ENCODE results near the gene MYH6.
"Not testable (repeated sequence)": the region's sequence is repeated elsewhere in the genome, so short reads cannot be mapped to it uniquely, and the experiment has no call there.

Gene MYH6

GRCh38 chr14:23435543-23436326 is 27.7 kb upstream of the MYH6 start, which contains the start of gene MYH7:
MYH7 (minus strand) TSS chr14:23435660; CDS start chr14:23433732, 1,928 bp downstream.
- no peak for DNase-seq

GRCh38 chr14:23434488-23435222 is 26.6 kb upstream of the MYH6 start:
- DNase-seq, result no peak

- no peak for DNase-seq
Measured at GRCh38 chr14:23433457-23433856, 25.4 kb upstream of the MYH6 start.

GRCh38 chr14:23432946-23433345 is 24.9 kb upstream of the MYH6 start:
- DNase-seq, result no peak

- DNase-seq, result no peak
Measured at GRCh38 chr14:23432102-23432925, 24.2 kb upstream of the MYH6 start.

GRCh38 chr14:23431486-23431885 is 23.4 kb upstream of the MYH6 start:
- no peak for DNase-seq

- no peak for DNase-seq
Measured at GRCh38 chr14:23430723-23431085, 22.6 kb upstream of the MYH6 start.

- no peak for DNase-seq
Measured at GRCh38 chr14:23430016-23430722, 22.1 kb upstream of the MYH6 start.

GRCh38 chr14:23428686-23429495 is 20.8 kb upstream of the MYH6 start:
- DNase-seq, result no peak

- not testable (repeated sequence) for DNase-seq
Measured at GRCh38 chr14:23425798-23426197, 17.7 kb upstream of the MYH6 start.

- DNase-seq, result no peak
Measured at GRCh38 chr14:23425169-23425568, 17.1 kb upstream of the MYH6 start.

GRCh38 chr14:23423657-23424056 is 15.6 kb upstream of the MYH6 start:
- no peak for DNase-seq

- no peak for DNase-seq
Measured at GRCh38 chr14:23421594-23421993, 13.5 kb upstream of the MYH6 start.

- not testable (repeated sequence) for DNase-seq
Measured at GRCh38 chr14:23419646-23420045, 11.6 kb upstream of the MYH6 start.

- DNase-seq, result no peak
Measured at GRCh38 chr14:23418021-23418420, 9.9 kb upstream of the MYH6 start.

GRCh38 chr14:23417269-23417668 is 9.2 kb upstream of the MYH6 start:
- not testable (repeated sequence) for DNase-seq

- DNase-seq, result no peak
Measured at GRCh38 chr14:23416801-23417200, 8.7 kb upstream of the MYH6 start.

- no peak for DNase-seq
Measured at GRCh38 chr14:23415821-23416778, 8.0 kb upstream of the MYH6 start.

GRCh38 chr14:23414906-23415820 is 7.1 kb upstream of the MYH6 start:
- no peak for DNase-seq

Data from stimulated activated CD4-positive, alpha-beta T cell treated with anti-CD3 and anti-CD28 coated beads, Interleukin-4, amount 100 ng/mL, for 24 hours (primary cell).